Pons (tissue), 1 donor: ENCODE measurements around the gene SLC17A8.
"Not testable (repeated sequence)": the region's sequence is repeated elsewhere in the genome, so short reads cannot be mapped to it uniquely, and the experiment has no call there.

Source experiments
- DNase-seq: peaks from one replicate; pipeline ENCODE4 v3.0.0-alpha.2; 2016; ENCODE audit warnings: low spot score

SLC17A8 gene

GRCh38 chr12:100427078-100427477 lies 70.2 kb downstream of the SLC17A8 start:
- no peak for DNase-seq

- DNase-seq = not testable (repeated sequence)
Measured at GRCh38 chr12:100430251-100430650, 73.4 kb downstream of the SLC17A8 start.

GRCh38 chr12:100433701-100434100 lies 76.8 kb downstream of the SLC17A8 start:
- DNase-seq = no peak

GRCh38 chr12:100434177-100434576 lies 77.3 kb downstream of the SLC17A8 start:
- DNase-seq = no peak

DNA sequence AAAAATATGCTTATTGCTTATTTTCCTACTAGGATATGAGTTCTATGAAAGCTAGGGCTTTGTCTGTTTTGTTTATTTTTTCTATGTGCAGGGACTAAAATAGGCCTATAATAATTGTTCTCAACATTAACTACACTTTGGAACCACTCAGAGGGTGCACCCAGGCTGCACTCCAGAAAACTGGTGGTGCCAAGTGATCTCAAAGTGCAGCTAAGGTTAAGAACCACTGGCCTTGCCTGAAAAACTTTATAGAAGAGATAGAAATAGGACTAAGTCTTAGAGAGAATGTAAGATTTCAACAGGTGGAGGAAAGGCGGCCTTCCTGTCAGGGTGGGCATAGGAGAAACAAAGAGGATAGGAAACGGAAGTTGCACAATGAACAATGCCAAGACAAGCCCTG lies 79.1 kb downstream of the SLC17A8 start:
- no peak for DNase-seq

GRCh38 chr12:100437038-100437841 lies 80.4 kb downstream of the SLC17A8 start:
- DNase-seq = no peak

DNA sequence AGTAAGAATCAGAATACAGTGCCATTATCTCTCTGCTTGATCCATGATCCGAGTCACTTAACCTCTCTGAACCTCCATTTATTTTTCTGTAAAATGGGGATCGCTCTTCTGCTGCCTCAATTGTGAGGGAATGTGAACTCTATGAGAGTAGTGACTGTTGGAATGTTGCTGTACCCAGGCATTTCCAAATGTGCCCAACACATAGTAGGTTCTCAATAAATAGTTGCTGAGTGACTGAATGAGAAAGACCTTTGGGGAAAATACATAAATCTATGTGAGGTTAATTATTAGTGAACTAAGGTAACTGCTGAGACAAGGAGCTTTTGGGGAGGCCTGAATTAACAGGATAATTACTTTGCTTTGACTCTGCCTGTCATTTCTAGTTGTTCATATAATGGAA lies 82.9 kb downstream of the SLC17A8 start:
- DNase-seq = no peak

DNA sequence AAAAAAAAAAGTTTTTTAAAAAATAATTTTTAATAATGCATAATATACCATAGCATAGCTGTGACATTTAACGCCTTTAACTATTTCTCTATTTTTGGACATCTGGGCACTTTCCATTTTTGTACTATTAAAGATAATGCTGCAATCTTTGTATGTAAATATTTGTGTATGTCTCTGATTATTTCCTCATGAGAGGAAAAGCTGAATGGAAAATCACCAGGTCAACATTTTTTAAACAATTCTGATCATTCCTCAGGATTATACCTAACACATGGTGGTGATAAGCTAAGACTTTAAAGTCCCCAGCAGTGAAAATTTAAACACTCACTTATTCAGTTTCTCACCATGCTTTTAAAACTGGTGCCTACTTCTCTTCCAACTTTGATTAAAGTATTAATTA lies 85.5 kb downstream of the SLC17A8 start:
- DNase-seq = no peak

DNA sequence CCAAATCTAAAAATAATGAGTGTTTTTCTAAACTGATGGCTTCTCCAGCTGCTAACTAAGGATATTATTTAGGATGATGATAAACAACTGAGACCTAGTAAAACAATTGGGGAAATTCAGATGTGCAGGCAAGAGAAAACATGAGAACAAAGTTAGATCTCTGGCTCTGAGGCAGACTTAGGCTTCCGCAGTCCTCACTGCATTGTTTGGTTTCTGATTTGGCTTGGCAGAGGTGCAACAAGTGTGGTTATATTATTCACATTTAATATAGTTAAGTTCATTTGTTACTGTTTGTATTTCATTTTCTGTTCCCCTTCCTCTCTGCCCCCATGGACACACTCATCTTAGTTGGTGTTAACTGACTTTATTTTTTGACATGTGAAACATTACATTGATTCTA lies 86.6 kb downstream of the SLC17A8 start:
- no peak for DNase-seq

GRCh38 chr12:100445081-100445481 lies 88.2 kb downstream of the SLC17A8 start:
- no peak for DNase-seq

DNA sequence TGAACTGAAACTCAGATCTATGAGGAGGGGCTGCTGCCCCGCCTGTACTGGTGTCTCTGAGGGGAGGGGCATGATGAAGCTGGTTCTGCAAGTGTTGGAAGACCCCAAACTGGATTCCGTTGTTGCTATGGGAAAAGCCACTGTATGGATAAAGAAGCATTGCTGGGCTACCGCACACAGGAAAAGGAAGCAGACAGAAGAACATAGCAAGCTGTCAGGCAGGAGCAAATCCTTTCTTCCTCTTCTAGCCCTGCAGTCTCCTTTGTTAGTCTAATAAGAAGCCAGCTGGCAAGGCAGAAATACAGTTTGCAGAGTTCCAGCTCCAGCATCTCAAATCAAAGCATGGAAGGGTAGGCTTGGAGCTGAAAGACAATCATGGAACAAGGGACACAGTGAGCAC lies 90.5 kb downstream of the SLC17A8 start:
- no peak for DNase-seq

DNA sequence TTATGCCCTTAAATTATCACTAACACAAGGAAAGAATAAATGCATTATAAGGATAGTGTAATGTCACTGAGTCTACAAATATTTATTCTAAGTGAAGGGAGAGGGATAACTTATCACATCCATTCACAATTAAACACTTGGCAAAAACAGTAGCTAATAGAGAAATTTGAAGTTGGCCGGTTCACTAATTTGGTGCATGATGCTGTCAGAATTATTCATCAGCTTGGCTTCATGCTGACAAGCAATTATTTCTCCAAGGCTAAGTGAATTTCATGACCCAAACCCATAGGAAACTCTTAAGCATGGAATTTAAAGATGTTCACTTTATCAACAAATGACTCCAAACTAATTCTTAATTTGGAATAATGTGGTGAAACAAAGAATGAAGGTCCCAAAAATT lies 91.8 kb downstream of the SLC17A8 start:
- no peak for DNase-seq

DNA sequence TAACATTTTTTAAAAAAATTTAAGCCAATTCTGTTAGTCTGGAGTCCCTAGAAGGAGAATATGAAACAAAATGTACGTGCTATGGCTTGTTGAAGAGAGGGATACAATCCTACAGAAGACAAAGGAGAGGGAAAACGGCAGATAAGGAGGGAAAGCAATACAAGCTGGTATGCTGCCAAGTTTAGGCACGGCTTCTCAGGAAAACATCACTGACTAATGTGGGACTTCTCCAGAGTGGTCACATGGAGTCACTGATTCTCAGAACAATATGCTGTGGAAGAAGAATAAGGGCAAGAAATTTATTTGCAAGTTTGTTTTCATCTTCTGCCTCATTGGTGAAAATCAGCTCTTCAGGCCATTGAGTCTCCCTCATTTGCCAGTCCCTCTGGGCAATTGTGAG lies 93.9 kb downstream of the SLC17A8 start:
- no peak for DNase-seq

DNA sequence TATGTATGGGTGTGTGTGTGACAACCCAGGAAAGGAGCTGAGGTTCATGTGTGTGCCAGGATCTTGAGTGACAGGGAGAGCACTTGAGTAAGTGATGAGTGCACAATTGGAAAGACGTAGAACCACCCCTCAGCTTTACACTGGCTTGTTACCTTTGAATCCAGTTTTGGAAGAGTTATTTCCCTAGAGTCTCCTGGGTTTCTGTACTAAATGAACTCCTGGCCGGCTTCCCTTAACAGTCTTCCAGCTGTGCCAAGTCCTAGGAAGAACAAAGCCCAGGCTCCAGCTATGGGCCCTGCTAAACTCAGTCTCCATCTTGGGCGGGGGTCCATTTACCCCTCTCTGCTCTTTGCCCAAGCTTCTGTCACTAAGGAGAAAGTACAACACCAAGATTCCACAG lies 97.1 kb downstream of the SLC17A8 start:
- DNase-seq = no peak

DNA sequence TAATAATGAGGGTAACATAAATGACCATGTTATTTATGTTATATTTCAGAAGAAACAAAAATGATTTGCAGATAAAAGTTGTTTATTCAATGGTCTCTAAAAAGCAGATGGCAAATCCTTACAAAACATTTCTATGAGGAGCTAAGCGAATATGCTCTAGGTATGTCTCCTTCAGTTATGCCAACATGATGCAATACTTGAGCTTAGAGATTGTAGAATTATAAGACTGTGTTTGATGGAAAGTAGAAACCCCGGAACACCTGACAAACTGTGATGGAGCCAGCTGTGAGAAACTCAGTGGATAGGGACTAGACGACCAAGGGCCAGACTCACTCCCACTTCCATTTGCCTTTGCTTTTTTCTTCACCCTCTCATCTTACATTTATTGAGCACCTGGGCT lies 99.0 kb downstream of the SLC17A8 start:
- no peak for DNase-seq

- no peak for DNase-seq
Measured at GRCh38 chr12:100458191-100458590, 101.3 kb downstream of the SLC17A8 start.

GRCh38 chr12:100460702-100461101 lies 103.8 kb downstream of the SLC17A8 start:
- DNase-seq = no peak

GRCh38 chr12:100461330-100461973 lies 104.6 kb downstream of the SLC17A8 start:
- DNase-seq = no peak

GRCh38 chr12:100463661-100464060 lies 106.8 kb downstream of the SLC17A8 start:
- no peak for DNase-seq

DNA sequence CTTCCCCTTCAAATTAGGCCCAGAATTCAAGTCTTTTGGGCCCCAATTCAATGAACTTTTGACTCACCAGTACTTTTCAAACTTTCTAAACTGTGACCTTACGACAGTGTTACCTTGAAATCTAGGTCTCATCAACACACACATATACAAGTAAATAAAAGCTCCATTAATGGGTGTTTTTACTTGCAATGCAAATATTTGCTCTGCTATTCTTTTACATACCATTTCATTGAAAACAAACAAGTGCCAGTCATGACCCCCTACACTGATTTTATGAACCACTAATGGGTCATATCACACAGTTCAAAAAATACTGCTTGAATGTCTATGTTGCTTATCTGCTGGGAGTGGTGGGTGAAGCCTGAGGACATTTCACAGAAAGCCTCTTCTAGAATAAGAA lies 107.7 kb downstream of the SLC17A8 start:
- DNase-seq = no peak

DNA sequence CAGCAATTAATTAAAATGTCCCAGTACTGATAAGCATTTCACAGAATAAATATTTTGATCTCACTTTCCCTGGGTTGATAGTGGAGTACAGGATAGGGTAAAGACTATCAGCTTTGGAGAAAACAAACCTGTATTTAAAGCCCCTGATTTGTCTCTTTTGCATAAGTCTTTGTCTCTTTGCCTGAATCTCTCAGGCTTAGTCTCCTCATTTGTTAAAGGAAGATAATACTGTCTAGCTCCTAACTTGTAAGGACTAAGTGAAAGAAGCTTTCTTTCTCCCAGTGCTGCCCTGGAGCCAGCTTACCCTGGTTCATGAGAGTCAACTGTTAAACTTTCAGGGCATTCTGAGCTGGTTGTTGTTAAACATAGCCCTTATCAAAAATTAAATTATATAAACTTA lies 111.3 kb downstream of the SLC17A8 start:
- DNase-seq = no peak
